AG09309 (cell line): ENCODE results near the gene RBMS2.

Experiments
- DNase-seq: peaks from one replicate; pipeline ENCODE4 v3.0.0-alpha.2; 2010; ENCODE audit warnings: low read depth
- H3K4me3 ChIP-seq: 2 replicates; pipeline ENCODE4 v1.5.1; 2011; ENCODE audit warnings: mild to moderate bottlenecking, low read depth, low read length, moderate library complexity; ENCODE audit not compliant: control insufficient read depth
- TF ChIP-seq, protein P1 (sequence below): IDR thresholded peaks from 2 replicates; pipeline ENCODE4 v1.5.1; 2011; ENCODE audit warnings: mild to moderate bottlenecking, low read depth, low read length, inconsistent platforms; ENCODE audit not compliant: insufficient read depth, control insufficient read depth; ENCODE audit errors: missing control alignments

Gene RBMS2

GRCh38 chr12:56641219-56641618 is 119.6 kb downstream of the RBMS2 start:
- no peak for DNase-seq
- H3K4me3 ChIP-seq, result no peak overlapping the region
- TF ChIP-seq, protein P1, sequence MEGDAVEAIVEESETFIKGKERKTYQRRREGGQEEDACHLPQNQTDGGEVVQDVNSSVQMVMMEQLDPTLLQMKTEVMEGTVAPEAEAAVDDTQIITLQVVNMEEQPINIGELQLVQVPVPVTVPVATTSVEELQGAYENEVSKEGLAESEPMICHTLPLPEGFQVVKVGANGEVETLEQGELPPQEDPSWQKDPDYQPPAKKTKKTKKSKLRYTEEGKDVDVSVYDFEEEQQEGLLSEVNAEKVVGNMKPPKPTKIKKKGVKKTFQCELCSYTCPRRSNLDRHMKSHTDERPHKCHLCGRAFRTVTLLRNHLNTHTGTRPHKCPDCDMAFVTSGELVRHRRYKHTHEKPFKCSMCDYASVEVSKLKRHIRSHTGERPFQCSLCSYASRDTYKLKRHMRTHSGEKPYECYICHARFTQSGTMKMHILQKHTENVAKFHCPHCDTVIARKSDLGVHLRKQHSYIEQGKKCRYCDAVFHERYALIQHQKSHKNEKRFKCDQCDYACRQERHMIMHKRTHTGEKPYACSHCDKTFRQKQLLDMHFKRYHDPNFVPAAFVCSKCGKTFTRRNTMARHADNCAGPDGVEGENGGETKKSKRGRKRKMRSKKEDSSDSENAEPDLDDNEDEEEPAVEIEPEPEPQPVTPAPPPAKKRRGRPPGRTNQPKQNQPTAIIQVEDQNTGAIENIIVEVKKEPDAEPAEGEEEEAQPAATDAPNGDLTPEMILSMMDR, result no peak

DNA sequence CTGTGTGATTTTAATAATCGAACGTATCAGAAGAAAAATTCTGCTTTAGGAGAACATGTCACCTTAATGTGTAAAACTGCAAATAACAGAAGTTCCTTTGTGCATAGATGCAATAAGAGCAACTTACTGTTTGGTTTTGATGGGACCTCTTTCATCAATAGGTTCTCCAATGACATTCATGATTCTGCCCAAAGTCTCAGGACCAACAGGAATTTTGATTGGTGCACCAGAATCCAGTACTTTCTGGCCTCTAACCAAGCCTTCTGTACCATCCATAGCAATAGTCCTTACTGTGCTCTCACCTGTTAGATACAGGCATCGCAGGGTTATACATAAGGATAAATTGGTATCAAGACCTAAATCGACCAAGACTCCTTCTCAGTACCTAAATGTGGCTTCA is 123.0 kb downstream of the RBMS2 start:
- peak overlapping the region; percentile 89 for H3K4me3 ChIP-seq
- TF ChIP-seq, protein P1, result no peak
- DNase-seq, result no peak

- DNase-seq, result no peak
- TF ChIP-seq, protein P1, result no peak
- peak overlapping the region; percentile 89 for H3K4me3 ChIP-seq
These were observed 123.6 kb downstream of the RBMS2 start for GRCh38 chr12:56645201-56645716.
